K562 (cell line): ENCODE data around the gene PRSS8. TPM values are rescaled to one million over a fixed set of nuclear protein-coding genes. Genes with fewer than 3 reads are reported as not detected.

ENCODE experiments used
- ASH1L ChIP-seq: fragments of 450-650 bp; IDR thresholded peaks from 2 replicates; pipeline ENCODE4 v1.6.1; 2018; ENCODE audit warnings: borderline replicate concordance, mild to moderate bottlenecking, low read depth; ENCODE audit not compliant: partially characterized antibody
- BCL6 ChIP-seq: fragments of 250-450 bp; sonication (Bioruptor Pico); IDR thresholded peaks from 2 replicates; pipeline ENCODE4 v1.4.0; 2020
- CCAR2 ChIP-seq: fragments of 200-400 bp; formaldehyde crosslinking; IDR thresholded peaks from 2 replicates; pipeline ENCODE4 v1.6.1; 2017; ENCODE audit warnings: mild to moderate bottlenecking, low read depth, low read length
- CREB1 ChIP-seq, 2 experiments: sonication (generic) in 1 of 2; formaldehyde crosslinking in 1 of 2; IDR thresholded peaks; 2 replicates each; pipeline versions ENCODE4 v1.6.1 to v1.8.0; 2012 to 2022; ENCODE audit warnings: inconsistent platforms in 1 of 2, mild to moderate bottlenecking in 1 of 2, missing genetic modification reagents in 1 of 2, moderate library complexity in 1 of 2
- DNMT1 ChIP-seq: fragments of 450-650 bp; IDR thresholded peaks from 2 replicates; pipeline ENCODE4 v1.6.1; 2016; ENCODE audit warnings: antibody characterized with exemption, mild to moderate bottlenecking
- EP300 ChIP-seq: IDR thresholded peaks from 2 replicates; pipeline ENCODE4 v1.6.1; 2012; ENCODE audit warnings: low read length, improper control_type of control experiment
- EZH2 ChIP-seq: IDR thresholded peaks from 2 replicates; pipeline ENCODE4 v1.6.1; 2012; ENCODE audit warnings: low read depth, mild to moderate bottlenecking, inconsistent platforms, low read length, borderline replicate concordance
- HIVEP1 ChIP-seq: fragments of 250-450 bp; sonication (Bioruptor Pico); IDR thresholded peaks from 2 replicates; pipeline ENCODE4 v1.4.0; 2020; ENCODE audit warnings: mild to moderate bottlenecking
- MBD2 ChIP-seq: sonication (generic); IDR thresholded peaks from 2 replicates; pipeline ENCODE4 v1.6.1; 2016; ENCODE audit warnings: low read depth, borderline replicate concordance
- MEF2A ChIP-seq: IDR thresholded peaks from 2 replicates; pipeline ENCODE4 v1.6.1; 2011; ENCODE audit warnings: low read depth, mild to moderate bottlenecking, low read length, moderate library complexity; ENCODE audit not compliant: control insufficient read depth
- NELFE ChIP-seq: IDR thresholded peaks from 2 replicates; pipeline ENCODE4 v1.6.1; 2011; ENCODE audit warnings: mild to moderate bottlenecking; ENCODE audit not compliant: insufficient read depth, insufficient read length
- OTX1 ChIP-seq: fragments of 450-650 bp; formaldehyde crosslinking; IDR thresholded peaks from 2 replicates; pipeline ENCODE4 v1.4.0; 2022; ENCODE audit warnings: mild to moderate bottlenecking
- RB1 ChIP-seq: fragments of 450-650 bp; IDR thresholded peaks from 2 replicates; pipeline ENCODE4 v1.6.1; 2017; ENCODE audit warnings: low read depth, mild to moderate bottlenecking
- TAL1 ChIP-seq: fragments of 450-650 bp; IDR thresholded peaks from 2 replicates; pipeline ENCODE4 v1.6.1; 2016; ENCODE audit warnings: mild to moderate bottlenecking
- TCF7 ChIP-seq: sonication (generic); IDR thresholded peaks from 2 replicates; pipeline ENCODE4 v1.6.1; 2016; ENCODE audit warnings: antibody characterized with exemption, borderline replicate concordance
- U2AF1 ChIP-seq: fragments of 200-400 bp; formaldehyde crosslinking; optimal IDR thresholded peaks from 2 replicates; pipeline ENCODE3; 2017; ENCODE audit warnings: mild to moderate bottlenecking, low read depth, low read length, moderate library complexity
- ZNF23 ChIP-seq: fragments of 250-450 bp; sonication (Bioruptor Pico); IDR thresholded peaks from 2 replicates; pipeline ENCODE4 v1.4.0; 2020; ENCODE audit warnings: mild to moderate bottlenecking
- ZNF24 ChIP-seq: fragments of 450-650 bp; IDR thresholded peaks from 2 replicates; pipeline ENCODE4 v1.6.1; 2016
- ZNF324 ChIP-seq: fragments of 250-450 bp; sonication (Bioruptor Pico); IDR thresholded peaks from 2 replicates; pipeline ENCODE4 v1.4.0; 2020; ENCODE audit warnings: mild to moderate bottlenecking
- ZNF445 ChIP-seq: fragments of 250-450 bp; sonication (Bioruptor Pico); IDR thresholded peaks from 2 replicates; pipeline ENCODE4 v1.4.0; 2020; ENCODE audit warnings: low read depth, mild to moderate bottlenecking, moderate library complexity
- ZNF707 ChIP-seq: fragments of 250-450 bp; sonication (Bioruptor Pico); conservative IDR thresholded peaks from 2 replicates; pipeline ENCODE4 v1.8.0; 2022; ENCODE audit warnings: inconsistent platforms, mild to moderate bottlenecking, moderate library complexity
- polyA plus RNA-seq, 8 experiments: library from polyadenylated mRNA; depleted of rRNA in 4 of 8; stranded (reverse) in 5 of 8; unstranded in 3 of 8; fragments of >200 nt; fragmentation: Nextera tagmentation in 2 of 8; fragmentation: Illumina TruSeq in 1 of 8; extraction: Ambion mirVana in 2 of 8; extraction: Trizol in 1 of 8; gene quantifications; 2 replicates each; pipeline versions ENCODE4 v1.2.1 to v1.2.3, GENCODE V29; 2011 to 2014; ENCODE audit warnings: inconsistent platforms in 1 of 8, missing spikeins in 1 of 8
- total RNA-seq, 7 experiments: library from RNA; depleted of rRNA in 6 of 7; stranded (reverse); fragments of >200 nt in 6 of 7; fragmentation: Illumina TruSeq in 2 of 7; extraction: Trizol in 2 of 7; gene quantifications; 2 replicates each; pipeline versions ENCODE4 v1.2.1 to v1.2.3, GENCODE V29; 2011 to 2021; ENCODE audit warnings: low replicate concordance in 1 of 7
- TF ChIP-seq, protein P1 (sequence below): IDR thresholded peaks from 2 replicates; pipeline ENCODE4 v1.6.1; 2011; ENCODE audit warnings: borderline replicate concordance, low read depth, mild to moderate bottlenecking, moderate library complexity, low read length; ENCODE audit not compliant: insufficient read depth, poor library complexity, severe bottlenecking
- TF ChIP-seq, protein P2 (sequence below): fragments of 450-650 bp; IDR thresholded peaks from 2 replicates; pipeline ENCODE4 v1.6.1; 2017; ENCODE audit warnings: mild to moderate bottlenecking, moderate library complexity
- TF ChIP-seq, protein P3 (sequence below): fragments of 250-450 bp; sonication (Bioruptor Pico); IDR thresholded peaks from 2 replicates; pipeline ENCODE4 v1.5.0; 2021

PRSS8 gene
- total and polyA plus RNA-seq, 9 of the 15 experiments (the other 6 are each of a cell fraction or from before 2014, with no cell fraction given), result 0.25 to 3.9 (median 1.3) TPM; not detected in 1

DNA sequence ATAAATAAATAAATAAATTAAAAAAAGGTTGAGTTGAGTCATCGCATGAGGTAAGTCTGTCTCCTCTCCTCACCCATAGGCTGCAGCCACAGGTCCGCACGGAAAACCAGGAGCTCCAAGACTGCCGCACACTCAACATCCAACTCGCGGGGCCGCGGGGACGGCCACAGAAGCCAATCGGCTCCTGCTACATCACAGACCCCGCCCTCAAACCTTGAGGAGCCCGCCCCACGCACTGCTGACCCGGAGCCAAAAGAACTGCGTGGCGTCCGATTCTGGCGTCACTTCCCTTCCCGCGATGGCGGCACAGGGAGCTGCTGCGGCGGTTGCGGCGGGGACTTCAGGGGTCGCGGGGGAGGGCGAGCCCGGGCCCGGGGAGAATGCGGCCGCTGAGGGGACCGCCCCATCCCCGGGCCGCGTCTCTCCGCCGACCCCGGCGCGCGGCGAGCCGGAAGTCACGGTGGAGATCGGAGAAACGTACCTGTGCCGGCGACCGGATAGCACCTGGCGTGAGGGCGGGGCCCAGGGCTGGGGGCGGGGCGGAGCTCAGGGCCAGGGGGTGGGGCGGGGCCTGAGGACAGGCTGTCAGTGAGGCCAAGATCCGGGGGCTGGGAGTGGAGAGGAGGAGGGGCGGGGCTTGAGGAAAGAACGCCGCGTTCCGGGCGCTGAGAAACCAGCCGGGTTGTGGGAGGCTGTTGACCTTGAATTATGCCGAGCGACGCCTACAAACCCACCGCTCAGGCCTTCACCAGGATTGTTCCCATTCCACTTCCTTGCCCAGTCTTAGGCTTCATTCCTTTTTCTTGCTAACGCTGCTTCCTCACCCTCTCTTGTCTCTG lies 17.9 kb downstream of the PRSS8 start, which contains the start of gene KAT8 (continued):
- TF ChIP-seq OTX1 (CRISPR knock-in tag), result 0 out of 2 replicates have a peak, but pooled peaks have one; percentile 6
- TF ChIP-seq CREB1 (IDR thresholded peaks at IDR 0.05), result peak; percentile 95
- TF ChIP-seq CREB1 (CRISPR knock-in tag; IDR thresholded peaks at IDR 0.05), result peak; percentile 94
- TF ChIP-seq ZNF445, result no peak
- peak; percentile 83 for TF ChIP-seq MBD2
- TF ChIP-seq EZH2, result no peak
- TF ChIP-seq, protein P1, sequence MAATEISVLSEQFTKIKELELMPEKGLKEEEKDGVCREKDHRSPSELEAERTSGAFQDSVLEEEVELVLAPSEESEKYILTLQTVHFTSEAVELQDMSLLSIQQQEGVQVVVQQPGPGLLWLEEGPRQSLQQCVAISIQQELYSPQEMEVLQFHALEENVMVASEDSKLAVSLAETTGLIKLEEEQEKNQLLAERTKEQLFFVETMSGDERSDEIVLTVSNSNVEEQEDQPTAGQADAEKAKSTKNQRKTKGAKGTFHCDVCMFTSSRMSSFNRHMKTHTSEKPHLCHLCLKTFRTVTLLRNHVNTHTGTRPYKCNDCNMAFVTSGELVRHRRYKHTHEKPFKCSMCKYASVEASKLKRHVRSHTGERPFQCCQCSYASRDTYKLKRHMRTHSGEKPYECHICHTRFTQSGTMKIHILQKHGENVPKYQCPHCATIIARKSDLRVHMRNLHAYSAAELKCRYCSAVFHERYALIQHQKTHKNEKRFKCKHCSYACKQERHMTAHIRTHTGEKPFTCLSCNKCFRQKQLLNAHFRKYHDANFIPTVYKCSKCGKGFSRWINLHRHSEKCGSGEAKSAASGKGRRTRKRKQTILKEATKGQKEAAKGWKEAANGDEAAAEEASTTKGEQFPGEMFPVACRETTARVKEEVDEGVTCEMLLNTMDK, result no peak
- TF ChIP-seq ZNF24, result no peak
- peak; percentile 50 for TF ChIP-seq EP300
- no peak for TF ChIP-seq MEF2A
- TF ChIP-seq ZNF23 (CRISPR knock-in tag), result no peak
- no peak for TF ChIP-seq ASH1L
- no peak for TF ChIP-seq TAL1
- TF ChIP-seq HIVEP1 (CRISPR knock-in tag), result 0 out of 2 replicates have a peak, but pooled peaks have one; percentile 40
- no peak for TF ChIP-seq BCL6
- no peak for TF ChIP-seq ZNF707
- no peak for TF ChIP-seq ZNF324 (CRISPR knock-in tag)
- TF ChIP-seq NELFE, result no peak
- no peak for TF ChIP-seq DNMT1
- TF ChIP-seq CCAR2, result no peak
- TF ChIP-seq, protein P2, sequence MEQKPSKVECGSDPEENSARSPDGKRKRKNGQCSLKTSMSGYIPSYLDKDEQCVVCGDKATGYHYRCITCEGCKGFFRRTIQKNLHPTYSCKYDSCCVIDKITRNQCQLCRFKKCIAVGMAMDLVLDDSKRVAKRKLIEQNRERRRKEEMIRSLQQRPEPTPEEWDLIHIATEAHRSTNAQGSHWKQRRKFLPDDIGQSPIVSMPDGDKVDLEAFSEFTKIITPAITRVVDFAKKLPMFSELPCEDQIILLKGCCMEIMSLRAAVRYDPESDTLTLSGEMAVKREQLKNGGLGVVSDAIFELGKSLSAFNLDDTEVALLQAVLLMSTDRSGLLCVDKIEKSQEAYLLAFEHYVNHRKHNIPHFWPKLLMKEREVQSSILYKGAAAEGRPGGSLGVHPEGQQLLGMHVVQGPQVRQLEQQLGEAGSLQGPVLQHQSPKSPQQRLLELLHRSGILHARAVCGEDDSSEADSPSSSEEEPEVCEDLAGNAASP, result no peak
- no peak for TF ChIP-seq TCF7
- peak; percentile 84 for TF ChIP-seq RB1
- TF ChIP-seq U2AF1, result no peak
- TF ChIP-seq, protein P3, sequence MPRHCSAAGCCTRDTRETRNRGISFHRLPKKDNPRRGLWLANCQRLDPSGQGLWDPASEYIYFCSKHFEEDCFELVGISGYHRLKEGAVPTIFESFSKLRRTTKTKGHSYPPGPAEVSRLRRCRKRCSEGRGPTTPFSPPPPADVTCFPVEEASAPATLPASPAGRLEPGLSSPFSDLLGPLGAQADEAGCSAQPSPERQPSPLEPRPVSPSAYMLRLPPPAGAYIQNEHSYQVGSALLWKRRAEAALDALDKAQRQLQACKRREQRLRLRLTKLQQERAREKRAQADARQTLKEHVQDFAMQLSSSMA, result no peak
